Measurements from ENCODE around the gene PXMP4.

The PXMP4 gene

DNA sequence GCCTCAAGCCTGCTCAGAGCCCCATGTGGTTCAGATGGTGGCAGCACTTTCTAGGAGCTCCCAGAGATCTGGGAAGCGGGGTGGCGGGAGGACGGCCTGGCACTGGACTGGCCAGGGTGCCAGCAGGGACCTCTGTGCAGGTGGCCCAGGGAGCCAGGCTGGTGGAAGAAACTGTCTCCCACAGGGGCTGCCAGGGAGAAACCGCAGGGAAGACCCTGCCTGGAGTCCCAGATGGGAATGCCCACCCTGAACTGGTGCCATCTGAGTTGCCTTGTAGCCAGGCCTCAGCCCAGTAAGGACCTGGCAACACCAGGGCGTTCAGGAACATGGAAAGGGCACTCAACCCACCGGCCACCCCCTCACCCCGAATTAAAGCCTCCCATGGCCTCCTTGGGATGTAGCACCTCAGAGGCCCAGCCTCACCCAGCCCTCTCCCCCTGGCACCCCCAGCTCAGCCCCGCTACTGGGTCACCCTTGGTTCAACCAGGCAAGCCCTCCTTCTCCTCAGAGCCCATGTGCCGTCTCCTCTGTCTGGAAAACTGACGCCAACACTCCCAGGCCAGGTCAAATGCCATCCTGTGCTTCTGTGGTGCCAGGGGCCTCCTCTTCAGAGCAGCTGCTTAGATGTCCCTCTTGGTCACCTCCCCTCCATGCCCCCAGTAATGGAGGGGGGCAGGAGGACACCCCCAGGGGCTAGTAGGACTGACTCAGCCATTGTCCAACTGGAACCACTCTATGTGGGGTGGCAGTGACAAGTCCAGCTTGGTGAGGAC, 63.9 kb downstream of the PXMP4 start:
- no peak for DNase-seq (ENCODE audit: low read depth)

- no peak for DNase-seq (ENCODE audit: low read depth)
Observed at GRCh38 chr20:33655164-33655563, 64.9 kb downstream of the PXMP4 start.

GRCh38 chr20:33654680-33655161, 65.4 kb downstream of the PXMP4 start:
- DNase-seq (ENCODE audit: low read depth): no peak

DNA sequence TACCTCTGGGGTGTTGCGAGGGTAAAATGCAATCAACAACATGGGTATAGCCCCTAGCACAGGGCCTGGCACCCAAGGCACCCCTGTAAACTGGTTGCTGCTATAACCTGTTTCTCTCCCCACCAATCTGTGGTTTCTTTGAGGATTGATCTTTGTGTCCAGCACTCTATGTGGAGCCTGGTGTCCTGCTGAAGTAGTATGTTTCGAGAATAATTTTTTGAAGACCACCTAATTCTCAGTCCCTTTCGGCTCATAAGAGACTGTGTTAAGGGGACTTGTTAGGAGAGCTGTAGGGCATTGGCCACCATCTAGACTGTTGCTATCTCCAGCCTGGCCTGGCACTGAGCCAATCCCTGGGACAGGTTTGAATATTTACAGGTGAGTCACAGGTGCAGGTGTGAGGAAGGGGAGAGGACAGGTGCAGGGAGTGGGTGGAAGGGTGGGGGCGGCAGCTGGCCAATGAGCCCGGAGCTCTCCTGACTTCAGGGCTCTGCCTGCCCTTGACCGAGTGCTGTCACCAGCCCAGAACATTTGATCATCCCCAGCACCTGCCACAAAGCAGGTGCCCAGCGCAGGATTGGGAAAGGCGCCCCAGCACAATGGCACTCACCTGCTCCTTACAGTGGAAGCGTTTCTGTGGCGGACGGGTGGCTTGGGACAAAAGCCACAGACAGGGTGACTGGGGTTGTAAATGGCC, 66.1 kb downstream of the PXMP4 start:
- no peak for DNase-seq (ENCODE audit: low read depth)

GRCh38 chr20:33653218-33653899, 66.8 kb downstream of the PXMP4 start:
- no peak for DNase-seq (ENCODE audit: low read depth)

Measured in stimulated activated CD8-positive, alpha-beta memory T cell treated with anti-CD3 and anti-CD28 coated beads, Interleukin-12 subunit alpha, Interleukin-12 subunit beta, amount 100 ng/mL, for 4 hours (primary cell).